K562 (cell line): ENCODE data around the gene YBX3. TPM values are rescaled to one million over a fixed set of nuclear protein-coding genes. Genes with fewer than 3 reads are reported as not detected.
"Not testable (repeated sequence)": the region's sequence is repeated elsewhere in the genome, so short reads cannot be mapped to it uniquely, and the experiment has no call there.

Experiments used
- ATAC-seq: fragments of 200-7000 bp; cut with Tn5 transposase; 3 replicates; pipeline ENCODE4 v1.9.1; 2020; ENCODE audit warnings: moderate library complexity
- BruUV-seq: library from RNA; stranded (reverse); fragments of 400-500 nt; replicated peaks from 2 replicates; lab custom pipeline; 2021; lab: Mats Ljungman, UMichigan
- CTCF ChIA-PET: fragments of 300-600 bp; formaldehyde crosslinking; extraction: SDS; loops from one replicate; lab custom pipeline; 2021; ENCODE audit warnings: low intra/inter-chr PET ratio; lab: Yijun Ruan, JAX
- POLR2A ChIA-PET: fragments of 300-600, 350-650 bp; sonication (Branson Sonifier 250); formaldehyde crosslinking; extraction: SDS; loops from one replicate; lab custom pipeline; 2021; ENCODE audit warnings: antibody characterized with exemption, inconsistent platforms; lab: Yijun Ruan, JAX
- DNase-seq, 4 experiments: peaks; one replicate each; pipeline versions ENCODE4 v3.0.0 to v3.0.0-alpha.2; 2011 to 2018; ENCODE audit warnings: low spot score in 3 of 4, mixed read lengths in 3 of 4; ENCODE audit errors: extremely low read depth in 1 of 4
- FAIRE-seq: peaks from 2 replicates; lab custom pipeline; 2011; peaks lifted over from hg19 to GRCh38; lab: Jason Lieb, UNC
- H2AFZ ChIP-seq: 2 replicates; pipeline ENCODE4 v1.6.0; 2011; ENCODE audit warnings: low read depth, low read length, control low read depth, inconsistent platforms
- H3K27ac ChIP-seq: fragments of 200-600 bp; 3 replicates; pipeline ENCODE4 v1.8.0; 2011; ENCODE audit warnings: low read depth, mild to moderate bottlenecking, control low read depth, inconsistent platforms, low read length, moderate library complexity, mixed read lengths; ENCODE audit errors: extremely low read depth
- H3K27me3 ChIP-seq, 2 experiments: fragments of 300-600 bp in 1 of 2; 2 replicates in 1 of 2; 3 replicates in 1 of 2; pipeline versions ENCODE4 v1.6.0 to v1.8.0; 2011; ENCODE audit warnings: inconsistent platforms in 2 of 2, low read length in 2 of 2, mild to moderate bottlenecking in 1 of 2, mixed read lengths in 1 of 2, moderate library complexity in 1 of 2; ENCODE audit not compliant: control insufficient read depth in 2 of 2, insufficient read depth in 2 of 2
- H3K36me3 ChIP-seq: fragments of 300-600 bp; 3 replicates; pipeline ENCODE4 v1.8.0; 2011; ENCODE audit warnings: mild to moderate bottlenecking, low read length, inconsistent platforms; ENCODE audit not compliant: control insufficient read depth, insufficient read depth
- H3K4me1 ChIP-seq, 2 experiments: fragments of 200-600 bp in 1 of 2; replicated peaks in 1 of 2; 2 replicates in 1 of 2; 3 replicates in 1 of 2; pipeline versions ENCODE4 v1.5.1 to v1.8.0; 2011; ENCODE audit warnings: inconsistent platforms in 2 of 2, low read length in 2 of 2, mild to moderate bottlenecking in 1 of 2, mixed read lengths in 1 of 2, moderate library complexity in 1 of 2; ENCODE audit not compliant: control insufficient read depth in 2 of 2, insufficient read depth in 2 of 2
- H3K4me2 ChIP-seq: 2 replicates; pipeline ENCODE4 v1.6.1; 2011; ENCODE audit warnings: low read length, control low read depth, inconsistent platforms, mixed read lengths; ENCODE audit not compliant: insufficient read depth
- H3K4me3 ChIP-seq: fragments of 200-600 bp; sonication (generic), shearing (Covaris generic); 2 replicates; pipeline ENCODE4 v1.5.1; 2016; ENCODE audit warnings: control low read depth, inconsistent platforms
- H3K79me2 ChIP-seq: fragments of 200-600 bp; 3 replicates; pipeline ENCODE4 v1.8.0; 2011; ENCODE audit warnings: low read length, inconsistent platforms; ENCODE audit not compliant: control insufficient read depth, insufficient read depth
- H3K9ac ChIP-seq, 2 experiments: 2 replicates each; pipeline versions ENCODE4 v1.6.0 to v1.6.1; 2011; ENCODE audit warnings: low read depth in 2 of 2, low read length in 2 of 2, control low read depth in 1 of 2, inconsistent platforms in 1 of 2, mild to moderate bottlenecking in 1 of 2, mixed read lengths in 1 of 2; ENCODE audit not compliant: insufficient read depth in 1 of 2
- H3K9me1 ChIP-seq: one replicate; pipeline ENCODE4 v1.6.0; 2011; ENCODE audit warnings: inconsistent platforms, mild to moderate bottlenecking, low read length, moderate library complexity; ENCODE audit not compliant: control insufficient read depth, insufficient read depth
- H3K9me3 ChIP-seq: replicated peaks from 2 replicates; pipeline ENCODE4 v1.5.1; 2011; ENCODE audit warnings: low read depth, low read length, inconsistent platforms; ENCODE audit not compliant: control insufficient read depth, insufficient read depth
- H4K20me1 ChIP-seq: replicated peaks from 2 replicates; pipeline ENCODE4 v1.6.1; 2011; ENCODE audit warnings: low read length, inconsistent platforms, mixed read lengths; ENCODE audit not compliant: control insufficient read depth, insufficient read depth
- PRDM10 ChIP-seq: fragments of 450-650 bp; IDR thresholded peaks from 2 replicates; pipeline ENCODE4 v1.6.1; 2018; ENCODE audit not compliant: partially characterized antibody
- ZNF146 ChIP-seq: IDR thresholded peaks from one replicate; pipeline ENCODE4 v1.6.1; 2018; ENCODE audit warnings: missing compliant biosample characterization; ENCODE audit not compliant: unreplicated experiment
- ZNF766 ChIP-seq: fragments of 200-800 bp; sonication (Bioruptor generic); conservative IDR thresholded peaks from 2 replicates; pipeline ENCODE4 v1.6.1; 2016; ENCODE audit warnings: missing genetic modification characterization, missing compliant biosample characterization
- WGBS: fragments of 100-300 bp; shearing (Covaris generic); methylation state at CpG from one replicate; pipeline ENCODE4 v1.1.6; 2016; ENCODE audit warnings: low coverage, mixed read lengths; ENCODE audit not compliant: insufficient coverage; ENCODE audit errors: missing lambda C conversion rate; 5-methylcytosine and 5-hydroxymethylcytosine counted together
- in situ Hi-C: fragments of 300-500 bp; cut with MboI; formaldehyde crosslinking; loops from 4 replicates; pipeline ENCODE4 v1.15.0; 2018; ENCODE audit warnings: inconsistent platforms, mixed read lengths
- intact Hi-C: fragments of 100-400 bp; cut with micrococcal nuclease; formaldehyde crosslinking; loops from 2 replicates; pipeline ENCODE4 v1.14.2; 2022
- polyA plus RNA-seq, 8 experiments: library from polyadenylated mRNA; depleted of rRNA in 4 of 8; stranded (reverse) in 5 of 8; unstranded in 3 of 8; fragments of >200 nt; fragmentation: Nextera tagmentation in 2 of 8; fragmentation: Illumina TruSeq in 1 of 8; extraction: Ambion mirVana in 2 of 8; extraction: Trizol in 1 of 8; gene quantifications; 2 replicates each; pipeline versions ENCODE4 v1.2.1 to v1.2.3, GENCODE V29; 2011 to 2014; ENCODE audit warnings: inconsistent platforms in 1 of 8, missing spikeins in 1 of 8
- total RNA-seq, 7 experiments: library from RNA; depleted of rRNA in 6 of 7; stranded (reverse); fragments of >200 nt in 6 of 7; fragmentation: Illumina TruSeq in 2 of 7; extraction: Trizol in 2 of 7; gene quantifications; 2 replicates each; pipeline versions ENCODE4 v1.2.1 to v1.2.3, GENCODE V29; 2011 to 2021; ENCODE audit warnings: low replicate concordance in 1 of 7

Gene YBX3
- total and polyA plus RNA-seq, 9 of the 15 experiments (the other 6 are each of a cell fraction or from before 2014, with no cell fraction given), result 47.0 to 239 (median 81.5) TPM

- H3K9me3 ChIP-seq, H3K9me1 ChIP-seq, intact Hi-C loops, H3K79me2 ChIP-seq, CTCF ChIA-PET, H2AFZ ChIP-seq, H4K20me1 ChIP-seq, in situ Hi-C loops, H3K36me3 ChIP-seq, DNase-seq, H3K27ac ChIP-seq, BruUV-seq, H3K4me2 ChIP-seq, H3K27me3 ChIP-seq, H3K9ac ChIP-seq: not testable (repeated sequence)
- WGBS, result 31% methylated on average over 5 of the region's 6 CpGs
- H3K4me1 ChIP-seq, result peaks cover 2 to 17% of the 10 kb centered on the region in 2 experiments; a peak in 3 of 5 replicates
- TF ChIP-seq ZNF146, result peak; percentile 61
- TF ChIP-seq, all 486 proteins: peak for 1; not testable (repeated sequence) for 485
- FAIRE-seq, POLR2A ChIA-PET, ATAC-seq, H3K4me3 ChIP-seq: not testable (repeated sequence)
Measured at GRCh38 chr12:10743420-10743819, 20.3 kb upstream of the YBX3 start.

- Histone ChIP-seq H3K36me3 (no peaks in the 10 kb centered on the region), H3K4me1 (peaks cover 2 to 17% of the 10 kb centered on the region in 2 experiments; a peak in 3 of 5 replicates), H3K9me3 (no peaks in the 10 kb centered on the region), H3K27me3 (no peaks in the 10 kb centered on the region), H4K20me1 (no peaks in the 10 kb centered on the region), H3K79me2 (no peaks in the 10 kb centered on the region), H2AFZ (no peak overlapping the region), H3K9me1 (no peaks in the 10 kb centered on the region), H3K4me2 (no peak overlapping the region)
- no TSS peak for BruUV-seq
- DNase-seq, result no peak
- ChIA-PET POLR2A (no interaction called here), CTCF (no interaction called here)
- FAIRE-seq, result no peak
- ATAC-seq, result no peak
- intact Hi-C loops, result no loop called here
- TF ChIP-seq PRDM10, result no peak
- peak; percentile 81 for TF ChIP-seq ZNF766 (CRISPR knock-in tag)
- TF ChIP-seq, all 486 proteins: peak for 1
- Histone ChIP-seq H3K9ac (no peak overlapping the region), H3K4me3 (no peak overlapping the region), H3K27ac (no peak overlapping the region)
- in situ Hi-C loops, result no loop called here
Measured at GRCh38 chr12:10741845-10742244, 18.7 kb upstream of the YBX3 start.
